ENCODE measurements around the gene C5orf22.
A peak's percentile ranks its signal among the peaks of the same experiment; 100 is the strongest.

C5orf22 gene

DNA sequence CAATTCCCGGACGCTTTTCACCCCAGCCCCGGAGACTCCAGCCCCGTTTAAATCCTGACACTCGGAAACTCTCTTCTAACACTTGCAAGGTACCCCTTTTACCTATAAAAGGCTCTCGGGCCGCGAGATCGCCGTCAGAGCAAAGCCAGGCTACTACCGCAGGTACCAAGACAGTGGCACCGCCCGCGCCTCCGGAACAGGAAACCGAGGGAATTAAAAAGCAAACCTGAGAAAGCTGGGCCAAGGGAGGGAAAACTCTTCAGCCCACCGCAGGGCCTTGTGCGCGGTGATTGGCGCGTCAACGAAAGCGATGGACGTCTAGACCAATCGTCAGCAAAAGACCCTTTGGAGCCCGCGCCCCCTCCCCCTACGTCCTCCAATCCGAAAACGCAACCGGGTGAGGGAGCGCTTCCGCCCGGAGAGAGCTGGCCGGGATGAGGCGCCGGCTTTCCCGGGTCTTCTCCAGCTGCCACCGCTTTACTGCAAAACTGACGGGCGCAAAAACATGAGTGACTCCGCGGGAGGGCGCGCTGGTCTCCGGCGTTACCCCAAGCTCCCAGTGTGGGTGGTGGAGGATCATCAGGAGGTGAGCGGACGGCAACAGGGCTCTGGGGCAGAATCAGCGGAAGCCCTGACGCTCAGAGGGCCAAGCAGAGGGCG, at the start of gene C5orf22, which contains the start of gene DROSHA:
Gene C5orf22 (plus strand): TSS at position 414 of the 660 bp plus-strand sequence. CDS start 92 bp downstream, at position 506.
Gene DROSHA (minus strand): TSS at position 206 of the 660 bp plus-strand sequence. CDS start 3,034 bp downstream, outside the sequence.
- Histone ChIP-seq H3K4me3 (ENCODE audit: low read length) (peak within 1 kb of the TSS; percentile 93), H3K9ac (ENCODE audit: low read length) (peak within 1 kb of the TSS; percentile 89), H3K36me3 (ENCODE audit: control insufficient read depth, low read depth, low read length) (peaks cover 51% of the 10 kb centered on the region), H3K9me3 (ENCODE audit: control insufficient read depth, low read depth, low read length) (no peaks in the 10 kb centered on the region), H3K27me3 (ENCODE audit: control insufficient read depth, insufficient read depth, low read length) (no peaks in the 10 kb centered on the region), H3K27ac (ENCODE audit: low read length) (peak within 1 kb of the TSS; percentile 46), H3K4me1 (ENCODE audit: control insufficient read depth, low read depth, low read length) (peaks cover 4% of the 10 kb centered on the region)

DNA sequence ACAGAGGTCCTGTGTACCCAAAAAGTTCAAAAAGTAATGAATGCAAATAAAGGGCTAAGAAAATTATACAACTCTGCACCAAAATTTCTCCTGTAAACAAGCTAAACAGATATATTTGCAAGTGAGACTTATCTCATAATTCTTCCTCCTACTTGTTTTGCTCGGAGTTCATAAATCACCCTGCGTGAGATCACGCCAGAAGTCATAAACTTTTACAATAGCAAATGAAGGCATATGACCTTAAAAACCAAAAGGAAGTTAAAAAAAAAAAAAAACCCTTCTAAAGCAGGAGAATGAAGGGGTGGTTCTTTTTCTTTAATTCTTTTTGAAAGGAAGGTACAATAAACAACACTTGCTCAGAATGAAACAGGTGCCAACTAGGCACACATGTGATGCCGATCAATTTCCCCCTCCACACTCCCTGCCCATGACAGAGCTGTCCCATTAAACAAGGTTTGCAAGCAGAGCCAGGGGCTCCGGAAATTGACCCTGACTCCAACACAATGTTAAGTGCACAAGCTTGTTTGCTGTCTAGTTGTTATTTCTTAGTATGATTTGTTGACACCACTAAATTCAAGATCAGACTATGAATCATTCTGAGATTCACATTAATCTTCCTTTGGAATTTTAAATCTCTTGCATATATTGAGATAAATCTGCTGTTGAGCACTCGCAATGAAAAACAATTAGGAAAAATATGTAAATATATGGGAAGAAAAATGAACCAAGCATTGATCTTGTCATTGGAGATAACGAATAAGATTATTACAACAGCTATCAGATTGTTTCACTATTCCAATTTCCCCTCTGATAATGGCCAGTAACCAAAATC, 46.5 kb upstream of the C5orf22 start:
- peaks cover 45% of the 10 kb centered on the region for H3K36me3 ChIP-seq (ENCODE audit: control insufficient read depth, low read depth, low read length)
- no peaks in the 10 kb centered on the region for H3K27me3 ChIP-seq (ENCODE audit: control insufficient read depth, insufficient read depth, low read length)

DNA sequence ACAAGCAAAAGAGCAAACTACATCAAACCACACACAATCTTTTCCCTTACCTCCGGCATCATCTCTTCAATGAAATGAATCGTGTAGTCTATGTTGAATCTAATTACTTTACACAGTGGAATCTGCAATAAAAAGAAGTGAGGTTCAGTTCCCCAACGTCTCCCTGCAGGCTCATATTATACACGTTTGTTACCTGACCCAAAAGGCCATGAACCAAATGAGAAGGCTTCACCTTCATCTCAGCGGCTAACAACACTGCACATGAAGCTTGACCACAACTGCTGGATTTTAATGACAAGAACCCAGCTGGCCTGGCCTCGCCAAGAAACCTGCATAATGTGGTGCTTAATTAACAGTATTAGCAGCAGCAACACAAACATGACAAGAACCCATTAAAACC, 45.7 kb upstream of the C5orf22 start:
- Histone ChIP-seq H3K27me3 (ENCODE audit: control insufficient read depth, insufficient read depth, low read length) (no peaks in the 10 kb centered on the region), H3K9ac (ENCODE audit: low read length) (no peak overlapping the region), H3K36me3 (ENCODE audit: control insufficient read depth, low read depth, low read length) (peaks cover 48% of the 10 kb centered on the region), H3K9me3 (ENCODE audit: control insufficient read depth, low read depth, low read length) (no peaks in the 10 kb centered on the region), H3K4me3 (ENCODE audit: low read length) (no peak overlapping the region), H3K27ac (ENCODE audit: low read length) (no peak overlapping the region), H3K4me1 (ENCODE audit: control insufficient read depth, low read depth, low read length) (no peaks in the 10 kb centered on the region)

More for the DNA sequence above, 46.5 kb upstream of the C5orf22 start:
- no peak overlapping the region for H3K9ac ChIP-seq (ENCODE audit: low read length)
- no peaks in the 10 kb centered on the region for H3K4me1 ChIP-seq (ENCODE audit: control insufficient read depth, low read depth, low read length)
- H3K4me3 ChIP-seq (ENCODE audit: low read length) = no peak overlapping the region
- no peak overlapping the region for H3K27ac ChIP-seq (ENCODE audit: low read length)
- H3K9me3 ChIP-seq (ENCODE audit: control insufficient read depth, low read depth, low read length) = no peaks in the 10 kb centered on the region

GRCh38 chr5:31487506-31487905, 44.6 kb upstream of the C5orf22 start:
- Histone ChIP-seq H3K4me3 (ENCODE audit: low read length) (no peak overlapping the region), H3K9ac (ENCODE audit: low read length) (no peak overlapping the region), H3K9me3 (ENCODE audit: control insufficient read depth, low read depth, low read length) (no peaks in the 10 kb centered on the region), H3K27me3 (ENCODE audit: control insufficient read depth, insufficient read depth, low read length) (no peaks in the 10 kb centered on the region), H3K4me1 (ENCODE audit: control insufficient read depth, low read depth, low read length) (peaks cover under 1% of the 10 kb centered on the region), H3K36me3 (ENCODE audit: control insufficient read depth, low read depth, low read length) (peaks cover 46% of the 10 kb centered on the region), H3K27ac (ENCODE audit: low read length) (no peak overlapping the region)

GRCh38 chr5:31492869-31493268, 39.2 kb upstream of the C5orf22 start:
- H3K27ac ChIP-seq (ENCODE audit: low read length) = no peak overlapping the region
- peaks cover 7% of the 10 kb centered on the region for H3K4me1 ChIP-seq (ENCODE audit: control insufficient read depth, low read depth, low read length)
- no peak overlapping the region for H3K4me3 ChIP-seq (ENCODE audit: low read length)
- no peaks in the 10 kb centered on the region for H3K9me3 ChIP-seq (ENCODE audit: control insufficient read depth, low read depth, low read length)
- H3K27me3 ChIP-seq (ENCODE audit: control insufficient read depth, insufficient read depth, low read length) = no peaks in the 10 kb centered on the region
- no peak overlapping the region for H3K9ac ChIP-seq (ENCODE audit: low read length)
- H3K36me3 ChIP-seq (ENCODE audit: control insufficient read depth, low read depth, low read length) = peaks cover 69% of the 10 kb centered on the region

DNA sequence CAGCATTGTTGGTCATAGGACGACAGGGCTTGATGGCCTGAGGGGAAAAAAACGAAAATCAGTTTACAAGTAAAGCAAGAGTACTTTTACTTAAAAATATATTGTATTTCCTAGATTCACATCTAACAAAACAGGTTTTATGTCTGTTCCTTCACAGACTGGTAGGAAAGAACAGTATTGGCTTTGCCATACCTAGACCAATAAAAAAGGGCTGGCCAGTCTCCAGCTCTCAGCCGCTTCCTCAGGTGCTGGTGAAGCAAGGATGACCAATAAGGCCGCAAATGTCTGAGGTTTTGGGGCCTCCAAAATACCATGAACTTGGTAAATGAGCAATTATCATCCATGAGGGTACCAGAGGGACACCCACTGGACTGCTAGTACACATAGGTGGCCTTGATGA, 36.8 kb upstream of the C5orf22 start:
- no peak overlapping the region for H3K9ac ChIP-seq (ENCODE audit: low read length)
- H3K36me3 ChIP-seq (ENCODE audit: control insufficient read depth, low read depth, low read length) = peaks cover 68% of the 10 kb centered on the region
- H3K4me3 ChIP-seq (ENCODE audit: low read length) = no peak overlapping the region
- peaks cover 7% of the 10 kb centered on the region for H3K4me1 ChIP-seq (ENCODE audit: control insufficient read depth, low read depth, low read length)
- no peaks in the 10 kb centered on the region for H3K27me3 ChIP-seq (ENCODE audit: control insufficient read depth, insufficient read depth, low read length)
- H3K27ac ChIP-seq (ENCODE audit: low read length) = no peak overlapping the region
- H3K9me3 ChIP-seq (ENCODE audit: control insufficient read depth, low read depth, low read length) = no peaks in the 10 kb centered on the region

- Histone ChIP-seq H3K9me3 (ENCODE audit: control insufficient read depth, low read depth, low read length) (no peaks in the 10 kb centered on the region), H3K27me3 (ENCODE audit: control insufficient read depth, insufficient read depth, low read length) (no peaks in the 10 kb centered on the region), H3K4me3 (ENCODE audit: low read length) (no peak overlapping the region), H3K36me3 (ENCODE audit: control insufficient read depth, low read depth, low read length) (peaks cover 72% of the 10 kb centered on the region), H3K9ac (ENCODE audit: low read length) (no peak overlapping the region), H3K27ac (ENCODE audit: low read length) (no peak overlapping the region), H3K4me1 (ENCODE audit: control insufficient read depth, low read depth, low read length) (peaks cover 7% of the 10 kb centered on the region)
Observed at GRCh38 chr5:31496301-31496700, 35.8 kb upstream of the C5orf22 start.

DNA sequence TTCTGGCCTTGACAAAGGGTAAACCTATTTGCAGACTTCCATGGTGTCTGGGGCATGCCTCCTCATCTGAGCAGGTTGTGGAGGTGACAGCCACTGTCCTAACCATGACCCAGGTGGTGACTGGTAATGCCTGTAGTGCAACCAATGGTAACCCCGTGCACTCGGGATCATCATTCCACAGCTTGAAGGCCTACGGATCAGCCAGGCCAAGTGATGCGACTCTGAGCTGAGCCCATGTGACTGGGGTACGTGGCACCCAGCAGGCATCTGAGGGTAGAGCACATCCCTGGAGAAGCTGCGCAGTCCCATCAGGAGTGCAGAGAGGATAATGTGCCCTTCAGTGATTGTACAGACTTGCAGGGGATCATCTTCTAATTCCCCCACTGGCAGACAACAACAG, 35.2 kb upstream of the C5orf22 start:
- H3K4me3 ChIP-seq (ENCODE audit: low read length) = no peak overlapping the region
- no peaks in the 10 kb centered on the region for H3K27me3 ChIP-seq (ENCODE audit: control insufficient read depth, insufficient read depth, low read length)
- H3K27ac ChIP-seq (ENCODE audit: low read length) = no peak overlapping the region
- H3K36me3 ChIP-seq (ENCODE audit: control insufficient read depth, low read depth, low read length) = peaks cover 78% of the 10 kb centered on the region
- no peak overlapping the region for H3K9ac ChIP-seq (ENCODE audit: low read length)
- peaks cover 7% of the 10 kb centered on the region for H3K4me1 ChIP-seq (ENCODE audit: control insufficient read depth, low read depth, low read length)
- no peaks in the 10 kb centered on the region for H3K9me3 ChIP-seq (ENCODE audit: control insufficient read depth, low read depth, low read length)

DNA sequence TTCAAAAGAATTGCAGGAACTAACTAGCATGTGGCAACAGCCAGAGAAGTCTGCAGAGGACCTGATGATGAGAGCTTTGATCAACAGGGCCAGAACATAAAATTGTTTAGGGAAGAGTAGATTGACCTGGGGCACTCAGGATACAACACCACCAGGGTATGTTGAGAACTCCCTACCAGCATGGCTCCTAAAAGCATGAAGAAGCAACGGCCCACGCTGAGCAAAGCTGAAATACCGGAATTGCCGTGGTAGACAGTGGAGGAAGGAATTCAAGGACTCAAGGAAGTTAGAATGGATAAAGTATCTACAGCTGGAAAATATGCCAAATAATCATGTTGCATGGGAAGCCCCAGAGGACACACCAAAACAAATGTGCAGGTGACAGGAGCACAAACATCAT, 31.8 kb upstream of the C5orf22 start:
- no peak overlapping the region for H3K4me3 ChIP-seq (ENCODE audit: low read length)
- no peak overlapping the region for H3K9ac ChIP-seq (ENCODE audit: low read length)
- H3K27ac ChIP-seq (ENCODE audit: low read length) = no peak overlapping the region
- H3K36me3 ChIP-seq (ENCODE audit: control insufficient read depth, low read depth, low read length) = peaks cover 86% of the 10 kb centered on the region
- no peaks in the 10 kb centered on the region for H3K27me3 ChIP-seq (ENCODE audit: control insufficient read depth, insufficient read depth, low read length)
- no peaks in the 10 kb centered on the region for H3K4me1 ChIP-seq (ENCODE audit: control insufficient read depth, low read depth, low read length)
- H3K9me3 ChIP-seq (ENCODE audit: control insufficient read depth, low read depth, low read length) = no peaks in the 10 kb centered on the region

DNA sequence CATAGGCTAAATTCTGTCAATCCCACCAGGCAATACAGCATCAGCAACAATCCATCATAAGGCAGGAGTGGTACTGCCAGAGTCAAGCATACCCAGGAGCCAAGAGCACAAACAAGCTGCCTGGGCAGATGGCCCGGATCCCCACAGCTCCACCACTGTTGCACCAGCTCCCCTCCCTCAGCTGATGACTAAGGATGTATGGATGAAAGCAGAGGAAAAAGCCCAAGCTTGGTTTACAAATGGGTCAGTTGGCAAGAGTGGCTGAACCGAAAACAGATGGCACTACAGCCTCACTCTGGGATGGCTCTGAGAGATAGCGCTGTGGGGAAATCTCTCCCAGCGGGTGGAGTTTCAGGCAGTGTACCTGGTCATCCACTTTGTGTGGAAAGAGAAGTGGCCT, 29.6 kb upstream of the C5orf22 start:
- no peaks in the 10 kb centered on the region for H3K4me1 ChIP-seq (ENCODE audit: control insufficient read depth, low read depth, low read length)
- H3K36me3 ChIP-seq (ENCODE audit: control insufficient read depth, low read depth, low read length) = peaks cover 78% of the 10 kb centered on the region
- no peaks in the 10 kb centered on the region for H3K27me3 ChIP-seq (ENCODE audit: control insufficient read depth, insufficient read depth, low read length)
- no peak overlapping the region for H3K4me3 ChIP-seq (ENCODE audit: low read length)
- H3K9ac ChIP-seq (ENCODE audit: low read length) = no peak overlapping the region
- no peak overlapping the region for H3K27ac ChIP-seq (ENCODE audit: low read length)
- H3K9me3 ChIP-seq (ENCODE audit: control insufficient read depth, low read depth, low read length) = no peaks in the 10 kb centered on the region

DNA sequence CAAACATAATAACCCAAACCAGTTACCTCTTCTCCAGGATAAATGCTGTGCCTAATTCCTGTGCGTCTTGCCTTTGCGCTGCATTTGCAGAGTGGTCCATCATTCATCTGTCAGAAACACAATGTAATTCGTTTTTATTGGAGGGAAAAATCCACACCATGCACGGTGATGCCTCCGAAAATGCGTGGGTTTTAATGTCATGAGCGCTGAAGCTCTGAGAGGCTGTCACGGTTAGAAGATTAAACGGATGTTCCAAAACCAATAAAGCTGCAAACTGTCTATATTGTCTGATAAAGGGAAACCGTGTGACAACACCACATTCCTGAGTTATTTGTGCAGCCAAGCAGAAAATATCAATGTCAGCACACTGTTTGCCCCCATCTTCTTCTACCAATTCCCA, 27.6 kb upstream of the C5orf22 start:
- no peaks in the 10 kb centered on the region for H3K4me1 ChIP-seq (ENCODE audit: control insufficient read depth, low read depth, low read length)
- H3K27me3 ChIP-seq (ENCODE audit: control insufficient read depth, insufficient read depth, low read length) = no peaks in the 10 kb centered on the region
- H3K9ac ChIP-seq (ENCODE audit: low read length) = no peak overlapping the region
- H3K9me3 ChIP-seq (ENCODE audit: control insufficient read depth, low read depth, low read length) = no peaks in the 10 kb centered on the region
- H3K4me3 ChIP-seq (ENCODE audit: low read length) = no peak overlapping the region
- no peak overlapping the region for H3K27ac ChIP-seq (ENCODE audit: low read length)
- H3K36me3 ChIP-seq (ENCODE audit: control insufficient read depth, low read depth, low read length) = peaks cover 85% of the 10 kb centered on the region
